ENCODE data around the gene MAMSTR.
A peak's percentile ranks its signal among the peaks of the same experiment; 100 is the strongest.
"Not testable (repeated sequence)": the region's sequence is repeated elsewhere in the genome, so short reads cannot be mapped to it uniquely, and the experiment has no call there.

MAMSTR gene

GRCh38 chr19:48720251-48720612 is 707 bp upstream of the MAMSTR start:
- DNase-seq (ENCODE audit: low read depth in 4 of 4, low spot score in 1 of 4), result no peak

GRCh38 chr19:48718711-48719231 is 754 bp downstream of the MAMSTR start:
- DNase-seq (ENCODE audit: low read depth in 4 of 4, low spot score in 1 of 4), result no peak

- not testable (repeated sequence) for DNase-seq (ENCODE audit: low read depth in 4 of 4, low spot score in 1 of 4)
Observed at GRCh38 chr19:48718106-48718505, 1.4 kb downstream of the MAMSTR start.

GRCh38 chr19:48716562-48717291 is 2.8 kb downstream of the MAMSTR start:
- DNase-seq (ENCODE audit: low read depth in 4 of 4, low spot score in 1 of 4), result no peak

- DNase-seq (ENCODE audit: low read depth in 4 of 4, low spot score in 1 of 4), result no peak
Observed at GRCh38 chr19:48715681-48716171, 3.8 kb downstream of the MAMSTR start.

- DNase-seq (ENCODE audit: low read depth in 4 of 4, low spot score in 1 of 4), result no peak
Observed at GRCh38 chr19:48714759-48715675, 4.5 kb downstream of the MAMSTR start.

GRCh38 chr19:48713864-48714755 is 5.4 kb downstream of the MAMSTR start:
- DNase-seq (ENCODE audit: low read depth in 4 of 4, low spot score in 1 of 4), result peak; percentile 88 to 98 (median 93)

- DNase-seq (ENCODE audit: low read depth in 4 of 4, low spot score in 1 of 4), result no peak
Observed at GRCh38 chr19:48713041-48713863, 6.3 kb downstream of the MAMSTR start.

- DNase-seq (ENCODE audit: low read depth in 4 of 4, low spot score in 1 of 4), result no peak
Observed at GRCh38 chr19:48711106-48711662, 8.3 kb downstream of the MAMSTR start.

GRCh38 chr19:48708471-48708870 is 11.1 kb downstream of the MAMSTR start:
- DNase-seq (ENCODE audit: low read depth in 4 of 4, low spot score in 1 of 4), result no peak

GRCh38 chr19:48705431-48705830 is 14.1 kb downstream of the MAMSTR start:
- no peak for DNase-seq (ENCODE audit: low read depth in 4 of 4, low spot score in 1 of 4)

- DNase-seq (ENCODE audit: low read depth in 4 of 4, low spot score in 1 of 4), result no peak
Observed at GRCh38 chr19:48703316-48703715, 16.2 kb downstream of the MAMSTR start.

- DNase-seq (ENCODE audit: low read depth in 4 of 4, low spot score in 1 of 4), result no peak
Observed at GRCh38 chr19:48702701-48703100, 16.8 kb downstream of the MAMSTR start.

GRCh38 chr19:48698046-48698445 is 21.5 kb downstream of the MAMSTR start:
- DNase-seq (ENCODE audit: low read depth in 4 of 4, low spot score in 1 of 4), result no peak

- DNase-seq (ENCODE audit: low read depth in 4 of 4, low spot score in 1 of 4), result no peak
Observed at GRCh38 chr19:48696353-48697010, 23.0 kb downstream of the MAMSTR start.

GRCh38 chr19:48695743-48696352 is 23.7 kb downstream of the MAMSTR start, which contains the start of gene FUT2:
Gene FUT2 (plus strand): TSS chr19:48695971. CDS start chr19:48702957, 6,986 bp downstream.
- no peak for DNase-seq (ENCODE audit: low read depth in 4 of 4, low spot score in 1 of 4)

GRCh38 chr19:48693629-48694028 is 25.9 kb downstream of the MAMSTR start:
- DNase-seq (ENCODE audit: low read depth in 4 of 4, low spot score in 1 of 4), result not testable (repeated sequence)

- DNase-seq (ENCODE audit: low read depth in 4 of 4, low spot score in 1 of 4), result no peak
Observed at GRCh38 chr19:48689449-48689848, 30.1 kb downstream of the MAMSTR start.

GRCh38 chr19:48687776-48688175 is 31.7 kb downstream of the MAMSTR start:
- no peak for DNase-seq (ENCODE audit: low read depth in 4 of 4, low spot score in 1 of 4)
